Sigmoid colon (tissue), 3 donors: ENCODE data around the gene SEC61A1.

Experiments used
- POLR2A ChIP-seq, 2 donors: fragments of 450-650 bp; IDR thresholded peaks; one replicate each; pipeline ENCODE4 v1.6.1; 2016; ENCODE audit warnings: antibody characterized with exemption in 2 of 2, mild to moderate bottlenecking in 2 of 2, moderate library complexity in 2 of 2
- TF ChIP-seq, protein P1 (sequence below), 4 experiments: fragments of 450-650 bp in 3 of 4; fragments of 200-600 bp in 1 of 4; IDR thresholded peaks; one replicate each; pipeline ENCODE4 v1.5.1; 2016 to 2019; ENCODE audit warnings: antibody characterized with exemption in 4 of 4, mild to moderate bottlenecking in 3 of 4, moderate library complexity in 2 of 4

GRCh38 chr3:128063865-128064264 lies 11.6 kb downstream of the SEC61A1 start:
- TF ChIP-seq, protein P1, sequence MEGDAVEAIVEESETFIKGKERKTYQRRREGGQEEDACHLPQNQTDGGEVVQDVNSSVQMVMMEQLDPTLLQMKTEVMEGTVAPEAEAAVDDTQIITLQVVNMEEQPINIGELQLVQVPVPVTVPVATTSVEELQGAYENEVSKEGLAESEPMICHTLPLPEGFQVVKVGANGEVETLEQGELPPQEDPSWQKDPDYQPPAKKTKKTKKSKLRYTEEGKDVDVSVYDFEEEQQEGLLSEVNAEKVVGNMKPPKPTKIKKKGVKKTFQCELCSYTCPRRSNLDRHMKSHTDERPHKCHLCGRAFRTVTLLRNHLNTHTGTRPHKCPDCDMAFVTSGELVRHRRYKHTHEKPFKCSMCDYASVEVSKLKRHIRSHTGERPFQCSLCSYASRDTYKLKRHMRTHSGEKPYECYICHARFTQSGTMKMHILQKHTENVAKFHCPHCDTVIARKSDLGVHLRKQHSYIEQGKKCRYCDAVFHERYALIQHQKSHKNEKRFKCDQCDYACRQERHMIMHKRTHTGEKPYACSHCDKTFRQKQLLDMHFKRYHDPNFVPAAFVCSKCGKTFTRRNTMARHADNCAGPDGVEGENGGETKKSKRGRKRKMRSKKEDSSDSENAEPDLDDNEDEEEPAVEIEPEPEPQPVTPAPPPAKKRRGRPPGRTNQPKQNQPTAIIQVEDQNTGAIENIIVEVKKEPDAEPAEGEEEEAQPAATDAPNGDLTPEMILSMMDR (IDR thresholded peaks at IDR 0.05): no peak
- TF ChIP-seq POLR2A (IDR thresholded peaks at IDR 0.05): no peak
